Activated CD8-positive, alpha-beta T cell treated with anti-CD3 and anti-CD28 coated beads, Interleukin-2, amount 10 ng/mL, durations not matched to agents 7 days and 5 days (primary cell): ENCODE results near the gene RNF10. TPM values are rescaled to one million over a fixed set of nuclear protein-coding genes. Genes with fewer than 3 reads are reported as not detected.
"Not testable (repeated sequence)": the region's sequence is repeated elsewhere in the genome, so short reads cannot be mapped to it uniquely, and the experiment has no call there.

Experiments
- ATAC-seq: fragments of 150-1000 bp; cut with Tn5 transposase; one replicate; pipeline ENCODE4 v1.10.0; 2021; ENCODE audit warnings: moderate library complexity
- CTCF ChIA-PET: fragments of 350-600 bp; sonication (Branson Sonifier 250); formaldehyde crosslinking; loops from one replicate; lab custom pipeline; 2021; ENCODE audit warnings: antibody characterized with exemption; lab: Charles Lee
- POLR2A ChIA-PET: fragments of 350-600 bp; sonication (Branson Sonifier 250); formaldehyde crosslinking; loops from one replicate; lab custom pipeline; 2021; ENCODE audit warnings: antibody characterized with exemption; lab: Charles Lee
- DNase-seq: peaks from one replicate; pipeline ENCODE4 v3.0.0-alpha.2; 2020
- H3K27ac Mint-ChIP-seq: one replicate; pipeline ENCODE4 v1.8.0; 2021; ENCODE audit warnings: mild to moderate bottlenecking, mixed read lengths
- H3K27me3 Mint-ChIP-seq: one replicate; pipeline ENCODE4 v1.8.0; 2021; ENCODE audit warnings: low read depth, mixed read lengths
- H3K36me3 Mint-ChIP-seq: one replicate; pipeline ENCODE4 v1.8.0; 2021; ENCODE audit warnings: low read depth, mixed read lengths
- H3K4me1 Mint-ChIP-seq: one replicate; pipeline ENCODE4 v1.8.0; 2021; ENCODE audit warnings: low read depth, mixed read lengths
- H3K4me3 Mint-ChIP-seq: one replicate; pipeline ENCODE4 v1.8.0; 2021; ENCODE audit warnings: mild to moderate bottlenecking, mixed read lengths
- H3K9me3 Mint-ChIP-seq: one replicate; pipeline ENCODE4 v1.8.0; 2022; ENCODE audit warnings: mixed read lengths; ENCODE audit not compliant: insufficient read depth
- total RNA-seq, 2 experiments: library from RNA; stranded (reverse); gene quantifications; one replicate each; pipeline ENCODE4 v1.2.3, GENCODE V29; 2021

The RNF10 gene
- total RNA-seq, 2 experiments from 2014 or later = 192 to 204 TPM

- Mint-ChIP-seq H3K4me3 (no peak overlapping the region), H3K9me3 (no peaks in the 10 kb centered on the region), H3K27ac (no peak overlapping the region), H3K27me3 (peaks cover 6% of the 10 kb centered on the region), H3K4me1 (no peaks in the 10 kb centered on the region), H3K36me3 (no peaks in the 10 kb centered on the region)
- CTCF ChIA-PET = interaction anchor here (1.0 to 1.1 kb wide), 2 partner anchors 9 to 57 kb away, joined by 3 to 6 read pairs; no protein-coding TSS in a partner anchor
- POLR2A ChIA-PET = interaction anchor here (0.6 kb wide), 1 partner anchor 58 kb away, joined by 3 read pairs; no protein-coding TSS in a partner anchor
- DNase-seq (no peak), ATAC-seq (no peak)
Measured at GRCh38 chr12:120592121-120593049, 58.2 kb downstream of the RNF10 start.

- Mint-ChIP-seq H3K27ac (no peak overlapping the region), H3K9me3 (no peaks in the 10 kb centered on the region), H3K36me3 (no peaks in the 10 kb centered on the region), H3K4me3 (no peak overlapping the region), H3K4me1 (no peaks in the 10 kb centered on the region), H3K27me3 (peaks cover 11% of the 10 kb centered on the region)
- ATAC-seq (no peak), DNase-seq (no peak)
- CTCF ChIA-PET = interaction anchor here (1.9 kb wide), 1 partner anchor 14 kb away, joined by 5 read pairs; no protein-coding TSS in a partner anchor
- POLR2A ChIA-PET = no interaction called here
Measured at GRCh38 chr12:120596901-120597300, 62.7 kb downstream of the RNF10 start.

- Mint-ChIP-seq H3K27ac (no peak overlapping the region), H3K4me3 (no peak overlapping the region), H3K36me3 (no peaks in the 10 kb centered on the region), H3K27me3 (peaks cover 13% of the 10 kb centered on the region), H3K4me1 (no peaks in the 10 kb centered on the region), H3K9me3 (no peaks in the 10 kb centered on the region)
- ATAC-seq = no peak
- ChIA-PET CTCF (no interaction called here), POLR2A (no interaction called here)
- DNase-seq = no peak
Measured at GRCh38 chr12:120597861-120598260, 63.7 kb downstream of the RNF10 start.

GRCh38 chr12:120598674-120599463 is 64.7 kb downstream of the RNF10 start:
- Mint-ChIP-seq H3K36me3 (no peaks in the 10 kb centered on the region), H3K4me1 (no peaks in the 10 kb centered on the region), H3K4me3 (no peak overlapping the region), H3K27me3 (peaks cover 13% of the 10 kb centered on the region), H3K27ac (no peak overlapping the region), H3K9me3 (no peaks in the 10 kb centered on the region)
- ChIA-PET CTCF (interaction anchor here (1.4 kb wide), 1 partner anchor 16 kb away, joined by 3 read pairs; no protein-coding TSS in a partner anchor), POLR2A (no interaction called here)
- DNase-seq (no peak), ATAC-seq (no peak)

GRCh38 chr12:120599672-120600552 is 65.8 kb downstream of the RNF10 start:
- peaks cover 13% of the 10 kb centered on the region for H3K27me3 Mint-ChIP-seq
- H3K27ac Mint-ChIP-seq = no peak overlapping the region
- H3K4me1 Mint-ChIP-seq = no peaks in the 10 kb centered on the region
- no peak for ATAC-seq
- CTCF ChIA-PET = interaction anchor here (1.2 to 1.4 kb wide), 2 partner anchors 17 to 33 kb away, joined by 3 read pairs; no protein-coding TSS in a partner anchor
- DNase-seq = no peak
- POLR2A ChIA-PET = no interaction called here
- no peak overlapping the region for H3K4me3 Mint-ChIP-seq
- no peaks in the 10 kb centered on the region for H3K36me3 Mint-ChIP-seq
- H3K9me3 Mint-ChIP-seq = no peaks in the 10 kb centered on the region

- H3K4me3 Mint-ChIP-seq, H3K27ac Mint-ChIP-seq, H3K36me3 Mint-ChIP-seq, H3K9me3 Mint-ChIP-seq, ATAC-seq, CTCF ChIA-PET, H3K27me3 Mint-ChIP-seq, POLR2A ChIA-PET, H3K4me1 Mint-ChIP-seq, DNase-seq: not testable (repeated sequence)
Measured at GRCh38 chr12:120602416-120602815, 68.3 kb downstream of the RNF10 start.

GRCh38 chr12:120610560-120610959 is 76.4 kb downstream of the RNF10 start:
- ATAC-seq = no peak
- no peak overlapping the region for H3K4me3 Mint-ChIP-seq
- H3K4me1 Mint-ChIP-seq = no peaks in the 10 kb centered on the region

GRCh38 chr12:120611534-120611933 is 77.4 kb downstream of the RNF10 start:
- POLR2A ChIA-PET, CTCF ChIA-PET: not testable (repeated sequence)

More at GRCh38 chr12:120610560-120610959, 76.4 kb downstream of the RNF10 start:
- Mint-ChIP-seq H3K36me3 (no peaks in the 10 kb centered on the region), H3K9me3 (no peaks in the 10 kb centered on the region), H3K27me3 (peaks cover 4% of the 10 kb centered on the region), H3K27ac (no peak overlapping the region)
- DNase-seq = no peak
- CTCF ChIA-PET = no interaction called here
- POLR2A ChIA-PET = no interaction called here

GRCh38 chr12:120614848-120615247 is 80.7 kb downstream of the RNF10 start:
- no peak for ATAC-seq
- CTCF ChIA-PET = interaction anchor here (2.1 kb wide), 1 partner anchor 34 kb away, joined by 6 read pairs; no protein-coding TSS in a partner anchor
- DNase-seq = no peak
- Mint-ChIP-seq H3K27ac (no peak overlapping the region), H3K36me3 (no peaks in the 10 kb centered on the region), H3K27me3 (peaks cover 20% of the 10 kb centered on the region), H3K9me3 (no peaks in the 10 kb centered on the region), H3K4me3 (no peak overlapping the region), H3K4me1 (no peaks in the 10 kb centered on the region)
- POLR2A ChIA-PET = no interaction called here

More at GRCh38 chr12:120611534-120611933, 77.4 kb downstream of the RNF10 start:
- H3K36me3 Mint-ChIP-seq, H3K4me1 Mint-ChIP-seq, H3K27ac Mint-ChIP-seq, H3K27me3 Mint-ChIP-seq, H3K4me3 Mint-ChIP-seq, ATAC-seq, H3K9me3 Mint-ChIP-seq, DNase-seq: not testable (repeated sequence)

- H3K36me3 Mint-ChIP-seq = not testable (repeated sequence)
Measured at GRCh38 chr12:120617193-120617592, 83.0 kb downstream of the RNF10 start.

GRCh38 chr12:120617767-120618166 is 83.6 kb downstream of the RNF10 start:
- peaks cover 21% of the 10 kb centered on the region for H3K27me3 Mint-ChIP-seq
- H3K9me3 Mint-ChIP-seq, DNase-seq, ATAC-seq, H3K36me3 Mint-ChIP-seq, H3K27ac Mint-ChIP-seq, H3K4me3 Mint-ChIP-seq, H3K4me1 Mint-ChIP-seq, POLR2A ChIA-PET: not testable (repeated sequence)
- CTCF ChIA-PET = interaction anchor here (0.7 to 1.0 kb wide), 2 partner anchors 29 to 34 kb away, joined by 3 read pairs; no protein-coding TSS in a partner anchor

More at GRCh38 chr12:120617193-120617592, 83.0 kb downstream of the RNF10 start:
- H3K9me3 Mint-ChIP-seq, DNase-seq, CTCF ChIA-PET, H3K4me3 Mint-ChIP-seq, POLR2A ChIA-PET, H3K27ac Mint-ChIP-seq, H3K4me1 Mint-ChIP-seq, ATAC-seq: not testable (repeated sequence)
- peaks cover 21% of the 10 kb centered on the region for H3K27me3 Mint-ChIP-seq
